Neural crest cell (in vitro differentiated cells): ENCODE data around the gene OR10P1. TPM values are rescaled to one million over a fixed set of nuclear protein-coding genes. Genes with fewer than 3 reads are reported as not detected.

Experiments used
- DNase-seq: peaks from one replicate; pipeline ENCODE4 v3.0.0; 2021; ENCODE audit warnings: low read depth, mixed read lengths, low spot score
- H3K27ac Mint-ChIP-seq: one replicate; pipeline ENCODE4 v1.8.0; 2021; ENCODE audit warnings: mild to moderate bottlenecking, mixed read lengths; ENCODE audit not compliant: unreplicated experiment
- H3K27me3 Mint-ChIP-seq: 2 replicates; pipeline ENCODE4 v1.8.0; 2021; ENCODE audit warnings: low read depth, mild to moderate bottlenecking, mixed read lengths
- H3K36me3 Mint-ChIP-seq: 2 replicates; pipeline ENCODE4 v1.8.0; 2021; ENCODE audit warnings: low read depth, mild to moderate bottlenecking, mixed read lengths
- H3K4me1 Mint-ChIP-seq: 2 replicates; pipeline ENCODE4 v1.8.0; 2021; ENCODE audit warnings: mixed read lengths
- H3K4me3 Mint-ChIP-seq: one replicate; pipeline ENCODE4 v1.8.0; 2021; ENCODE audit warnings: mild to moderate bottlenecking, mixed read lengths
- H3K9me3 Mint-ChIP-seq: 2 replicates; pipeline ENCODE4 v1.8.0; 2021; ENCODE audit warnings: mixed read lengths
- total RNA-seq: library from RNA; stranded (reverse); gene quantifications from 2 replicates; pipeline ENCODE4 v1.2.1, GENCODE V29; 2021
- TF ChIP-seq, protein P1 (sequence below): fragments of 200-600 bp; sonication (generic); conservative IDR thresholded peaks from 2 replicates; pipeline ENCODE4 v1.5.0; 2021; ENCODE audit warnings: antibody characterized with exemption, mild to moderate bottlenecking

Gene OR10P1
- total RNA-seq, 1 donor from 2014 or later, result not detected

DNA sequence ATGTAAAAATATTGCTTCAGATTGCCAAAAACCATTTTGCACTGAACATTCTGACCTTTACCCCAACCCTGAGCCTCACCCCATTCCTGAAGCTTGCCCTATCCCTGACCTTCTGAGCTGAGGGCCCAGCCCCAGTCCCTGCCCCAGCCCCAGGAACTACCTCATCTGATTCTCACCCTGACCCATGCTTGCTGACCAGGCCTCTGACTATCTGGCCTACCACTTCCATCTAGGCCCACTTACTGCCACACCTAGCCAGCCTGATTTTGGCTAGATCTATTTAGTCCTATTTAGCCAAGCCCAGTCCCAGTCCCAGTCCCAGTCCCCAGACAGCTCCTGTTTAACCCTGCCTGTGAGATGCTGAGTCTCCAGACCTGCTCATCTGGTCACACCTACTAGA lies 33.6 kb downstream of the OR10P1 start:
- Mint-ChIP-seq H3K27ac (peak overlapping the region; percentile 38), H3K4me3 (no peak overlapping the region), H3K36me3 (no peaks in the 10 kb centered on the region), H3K9me3 (no peaks in the 10 kb centered on the region), H3K4me1 (peaks cover 4% of the 10 kb centered on the region), H3K27me3 (no peaks in the 10 kb centered on the region)
- DNase-seq, result no peak
- TF ChIP-seq, protein P1, sequence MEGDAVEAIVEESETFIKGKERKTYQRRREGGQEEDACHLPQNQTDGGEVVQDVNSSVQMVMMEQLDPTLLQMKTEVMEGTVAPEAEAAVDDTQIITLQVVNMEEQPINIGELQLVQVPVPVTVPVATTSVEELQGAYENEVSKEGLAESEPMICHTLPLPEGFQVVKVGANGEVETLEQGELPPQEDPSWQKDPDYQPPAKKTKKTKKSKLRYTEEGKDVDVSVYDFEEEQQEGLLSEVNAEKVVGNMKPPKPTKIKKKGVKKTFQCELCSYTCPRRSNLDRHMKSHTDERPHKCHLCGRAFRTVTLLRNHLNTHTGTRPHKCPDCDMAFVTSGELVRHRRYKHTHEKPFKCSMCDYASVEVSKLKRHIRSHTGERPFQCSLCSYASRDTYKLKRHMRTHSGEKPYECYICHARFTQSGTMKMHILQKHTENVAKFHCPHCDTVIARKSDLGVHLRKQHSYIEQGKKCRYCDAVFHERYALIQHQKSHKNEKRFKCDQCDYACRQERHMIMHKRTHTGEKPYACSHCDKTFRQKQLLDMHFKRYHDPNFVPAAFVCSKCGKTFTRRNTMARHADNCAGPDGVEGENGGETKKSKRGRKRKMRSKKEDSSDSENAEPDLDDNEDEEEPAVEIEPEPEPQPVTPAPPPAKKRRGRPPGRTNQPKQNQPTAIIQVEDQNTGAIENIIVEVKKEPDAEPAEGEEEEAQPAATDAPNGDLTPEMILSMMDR, result no peak

DNA sequence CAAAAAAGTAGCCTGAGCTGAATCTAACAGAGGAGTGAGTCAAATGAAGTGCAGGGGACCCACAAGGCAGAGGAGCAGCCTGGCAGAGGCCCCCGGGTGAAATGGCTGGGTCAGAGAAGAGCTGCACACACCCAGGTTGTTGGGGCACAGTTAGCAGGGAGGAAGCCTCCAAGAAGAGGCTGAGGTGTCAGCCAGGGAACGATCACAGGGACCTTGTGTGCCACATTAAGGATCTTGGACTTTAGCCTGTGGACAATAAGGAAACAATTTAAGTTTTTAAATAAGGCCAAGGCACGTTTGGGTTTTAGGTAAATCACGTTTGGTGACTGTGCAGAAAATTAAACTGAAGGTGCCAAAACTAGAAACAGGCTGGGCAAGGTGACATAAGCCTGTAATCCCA lies 35.1 kb downstream of the OR10P1 start:
- Mint-ChIP-seq H3K9me3 (no peaks in the 10 kb centered on the region), H3K36me3 (no peaks in the 10 kb centered on the region), H3K4me1 (peaks cover 4% of the 10 kb centered on the region), H3K27me3 (peaks cover 2% of the 10 kb centered on the region), H3K27ac (no peak overlapping the region), H3K4me3 (no peak overlapping the region)
- no peak for DNase-seq
- TF ChIP-seq, protein P1, result no peak

DNA sequence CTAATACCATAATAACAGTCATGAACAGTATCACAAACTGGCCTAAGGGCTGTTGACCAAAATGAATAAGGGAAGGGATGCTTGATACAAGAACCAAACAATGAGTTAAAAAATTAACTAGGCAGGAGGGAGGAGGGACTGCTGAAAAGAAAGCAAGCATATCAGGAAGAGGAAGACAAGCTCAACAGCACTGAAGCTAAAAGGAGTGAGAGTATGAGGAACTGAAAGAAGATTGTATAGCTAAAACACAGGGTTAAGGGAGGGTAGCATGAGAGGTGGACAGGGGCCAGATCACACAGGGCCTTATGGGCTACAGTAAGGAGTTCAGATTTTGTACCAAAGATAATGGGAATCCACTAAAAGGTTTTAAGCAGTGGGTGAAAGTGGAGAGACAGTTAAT lies 36.9 kb downstream of the OR10P1 start:
- H3K4me3 Mint-ChIP-seq, result no peak overlapping the region
- no peaks in the 10 kb centered on the region for H3K9me3 Mint-ChIP-seq
- H3K27ac Mint-ChIP-seq, result no peak overlapping the region
- no peak for DNase-seq
- H3K4me1 Mint-ChIP-seq, result peaks cover 4% of the 10 kb centered on the region
- H3K36me3 Mint-ChIP-seq, result no peaks in the 10 kb centered on the region
- TF ChIP-seq, protein P1, result no peak
- peaks cover 2% of the 10 kb centered on the region for H3K27me3 Mint-ChIP-seq

DNA sequence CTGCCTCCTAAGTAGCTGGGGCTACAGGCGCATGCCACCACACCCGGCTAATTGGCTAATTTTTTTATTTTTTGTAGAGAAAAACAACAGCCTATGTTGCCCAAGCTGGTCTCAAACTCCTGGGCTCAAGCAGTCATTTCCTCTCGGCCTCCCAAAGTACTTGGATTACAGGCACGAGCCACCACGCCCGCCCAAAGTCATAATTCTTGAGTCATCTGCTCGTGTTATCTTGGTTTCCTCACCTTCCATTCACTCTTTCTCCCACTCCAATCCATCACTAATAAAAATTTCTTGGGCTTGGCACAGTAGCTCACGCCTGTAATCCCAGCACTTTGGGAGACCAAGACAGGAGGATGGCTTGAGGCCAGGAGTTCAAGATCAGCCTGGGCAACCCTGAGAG lies 39.0 kb downstream of the OR10P1 start:
- H3K4me1 Mint-ChIP-seq, result no peaks in the 10 kb centered on the region
- H3K4me3 Mint-ChIP-seq, result no peak overlapping the region
- H3K36me3 Mint-ChIP-seq, result no peaks in the 10 kb centered on the region
- peaks cover 3% of the 10 kb centered on the region for H3K27me3 Mint-ChIP-seq
- no peaks in the 10 kb centered on the region for H3K9me3 Mint-ChIP-seq
- TF ChIP-seq, protein P1, result no peak
- no peak overlapping the region for H3K27ac Mint-ChIP-seq
- no peak for DNase-seq

DNA sequence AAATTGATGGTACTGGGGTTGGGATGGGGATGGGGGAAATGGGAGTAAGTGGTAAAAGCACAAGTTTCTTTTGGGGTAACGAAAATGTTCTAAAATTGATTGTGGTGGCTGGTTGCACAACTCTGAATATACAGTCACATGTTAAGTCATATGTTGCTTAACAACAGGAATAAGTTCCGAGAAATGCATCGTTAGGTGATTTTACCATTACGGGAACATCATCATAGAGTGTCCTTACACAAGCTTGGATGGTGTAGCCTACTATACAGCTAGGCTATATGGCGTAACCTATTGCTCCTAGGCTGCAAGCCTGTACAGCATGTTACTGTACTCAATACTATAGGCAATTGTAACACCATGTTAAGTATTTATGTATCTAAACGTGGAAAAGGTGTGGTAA lies 40.0 kb downstream of the OR10P1 start:
- H3K4me3 Mint-ChIP-seq, result no peak overlapping the region
- no peak overlapping the region for H3K27ac Mint-ChIP-seq
- no peaks in the 10 kb centered on the region for H3K36me3 Mint-ChIP-seq
- peaks cover 7% of the 10 kb centered on the region for H3K27me3 Mint-ChIP-seq
- TF ChIP-seq, protein P1, result no peak
- H3K9me3 Mint-ChIP-seq, result no peaks in the 10 kb centered on the region
- peaks cover 10% of the 10 kb centered on the region for H3K4me1 Mint-ChIP-seq
- no peak for DNase-seq

DNA sequence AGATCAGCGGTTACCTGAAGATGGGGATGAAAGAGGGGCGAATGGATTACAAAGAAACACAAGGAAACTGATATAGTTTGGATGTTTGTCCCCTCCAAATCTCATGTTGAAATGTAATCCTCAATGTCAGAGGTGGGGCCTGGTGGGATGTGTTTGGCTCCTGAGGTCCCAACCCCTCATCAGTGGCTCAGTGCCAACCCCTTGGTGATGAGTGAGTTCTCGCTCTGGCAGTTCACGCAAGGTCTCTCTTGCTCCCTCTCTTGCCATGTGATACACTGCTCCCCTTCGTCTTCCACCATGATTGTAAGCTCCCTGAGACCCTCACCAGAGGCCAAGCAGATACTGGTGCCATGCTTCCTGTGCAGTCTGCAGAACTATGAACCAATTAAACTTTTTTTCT lies 43.0 kb downstream of the OR10P1 start:
- TF ChIP-seq, protein P1, result no peak
- Mint-ChIP-seq H3K4me1 (peaks cover 17% of the 10 kb centered on the region), H3K36me3 (no peaks in the 10 kb centered on the region), H3K27ac (no peak overlapping the region), H3K27me3 (peaks cover 7% of the 10 kb centered on the region), H3K9me3 (no peaks in the 10 kb centered on the region), H3K4me3 (no peak overlapping the region)
- DNase-seq, result no peak
